Fibroblast of pulmonary artery (primary cell): ENCODE measurements around the gene ALAD.

ENCODE experiments used
- DNase-seq: peaks from one replicate; pipeline ENCODE4 v3.0.0-alpha.2; 2010; ENCODE audit warnings: low read depth
- H3K4me3 ChIP-seq: replicated peaks from 2 replicates; pipeline ENCODE4 v1.5.1; 2011; ENCODE audit warnings: low read depth, mild to moderate bottlenecking, control low read depth, low read length, moderate library complexity
- CTCF ChIP-seq: IDR thresholded peaks from 2 replicates; pipeline ENCODE4 v1.5.1; 2011; ENCODE audit warnings: mild to moderate bottlenecking, control low read depth, low read length, inconsistent platforms; ENCODE audit errors: missing control alignments

ALAD gene

DNA sequence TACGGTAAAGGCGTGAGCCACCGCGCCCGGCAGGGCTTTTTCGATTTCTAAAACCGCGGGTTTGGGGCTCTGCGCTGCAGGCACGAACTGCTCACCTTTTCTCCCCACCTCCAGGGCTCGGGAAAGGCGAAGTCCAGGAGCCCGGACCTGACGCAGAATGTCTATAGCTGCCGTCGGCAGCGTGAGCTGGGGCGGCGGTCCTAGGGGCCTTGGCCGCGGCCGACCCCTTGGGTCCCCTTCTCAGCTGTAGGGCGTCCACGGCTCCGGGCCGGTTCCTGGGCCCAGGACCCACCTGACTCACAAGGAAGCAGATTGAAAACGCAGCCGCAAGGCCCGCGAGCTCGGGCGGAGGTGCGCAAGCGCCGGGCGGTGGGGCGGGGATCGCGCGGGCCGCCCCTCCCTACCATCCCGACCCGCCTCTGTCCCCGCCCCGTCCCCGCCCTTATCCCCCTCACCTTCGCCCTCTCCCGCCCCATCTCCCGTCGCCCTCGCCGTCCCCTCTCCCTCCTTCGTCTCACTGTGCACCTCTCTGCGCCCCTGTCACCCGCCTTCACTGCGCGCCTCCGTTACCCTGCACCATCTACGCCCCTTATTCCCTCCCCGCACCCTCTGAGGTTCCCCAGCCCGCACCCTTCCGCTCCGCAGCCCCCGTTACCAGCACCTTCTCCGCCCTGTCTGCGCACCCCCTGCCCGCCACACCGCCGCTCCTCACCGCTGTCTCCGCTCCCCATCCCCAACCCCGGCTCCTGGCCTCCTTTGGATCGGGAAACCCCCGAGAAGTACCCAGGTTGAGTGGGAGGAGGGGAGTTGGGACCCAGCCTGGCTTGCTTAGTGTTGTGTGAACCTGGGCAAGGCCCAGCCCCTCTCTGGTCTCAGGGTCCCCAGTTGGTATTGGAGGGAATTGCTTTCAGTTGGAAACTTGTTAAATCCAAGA, 24.2 kb downstream of the ALAD start, which contains the start of gene HDHD3:
TSS of gene HDHD3 (minus strand) at position 353 of the 934 bp plus-strand sequence. CDS start 2,632 bp downstream, outside the sequence.
- peak within 1 kb of the TSS; percentile 86 for H3K4me3 ChIP-seq
- peak; percentile 72 for DNase-seq
- no peak for TF ChIP-seq CTCF

GRCh38 chr9:113375057-113376023, 25.7 kb downstream of the ALAD start:
- peak overlapping the region; percentile 86 for H3K4me3 ChIP-seq
- DNase-seq: no peak

GRCh38 chr9:113373676-113374392, 27.2 kb downstream of the ALAD start:
- no peak overlapping the region for H3K4me3 ChIP-seq
- DNase-seq: no peak
- no peak for TF ChIP-seq CTCF

More at GRCh38 chr9:113375057-113376023, 25.7 kb downstream of the ALAD start:
- TF ChIP-seq CTCF: no peak

GRCh38 chr9:113373256-113373655, 27.8 kb downstream of the ALAD start:
- no peak overlapping the region for H3K4me3 ChIP-seq
- TF ChIP-seq CTCF: no peak
- DNase-seq: no peak

- DNase-seq: no peak
- no peak overlapping the region for H3K4me3 ChIP-seq
- TF ChIP-seq CTCF: no peak
Measured at GRCh38 chr9:113372059-113372458, 29.0 kb downstream of the ALAD start.

- no peak overlapping the region for H3K4me3 ChIP-seq
- TF ChIP-seq CTCF: no peak
Measured at GRCh38 chr9:113370806-113371325, 30.2 kb downstream of the ALAD start.

More at GRCh38 chr9:113370806-113371325, 30.2 kb downstream of the ALAD start:
- no peak for DNase-seq
